ENCODE results near the gene MORN4. TPM values are rescaled to one million over a fixed set of nuclear protein-coding genes. Genes with fewer than 3 reads are reported as not detected.

Gene MORN4
- total and polyA plus RNA-seq, 9 of the 15 experiments (the other 6 are each of a cell fraction or from before 2014, with no cell fraction given) = 8.3 to 23.9 (median 11.7) TPM

DNA sequence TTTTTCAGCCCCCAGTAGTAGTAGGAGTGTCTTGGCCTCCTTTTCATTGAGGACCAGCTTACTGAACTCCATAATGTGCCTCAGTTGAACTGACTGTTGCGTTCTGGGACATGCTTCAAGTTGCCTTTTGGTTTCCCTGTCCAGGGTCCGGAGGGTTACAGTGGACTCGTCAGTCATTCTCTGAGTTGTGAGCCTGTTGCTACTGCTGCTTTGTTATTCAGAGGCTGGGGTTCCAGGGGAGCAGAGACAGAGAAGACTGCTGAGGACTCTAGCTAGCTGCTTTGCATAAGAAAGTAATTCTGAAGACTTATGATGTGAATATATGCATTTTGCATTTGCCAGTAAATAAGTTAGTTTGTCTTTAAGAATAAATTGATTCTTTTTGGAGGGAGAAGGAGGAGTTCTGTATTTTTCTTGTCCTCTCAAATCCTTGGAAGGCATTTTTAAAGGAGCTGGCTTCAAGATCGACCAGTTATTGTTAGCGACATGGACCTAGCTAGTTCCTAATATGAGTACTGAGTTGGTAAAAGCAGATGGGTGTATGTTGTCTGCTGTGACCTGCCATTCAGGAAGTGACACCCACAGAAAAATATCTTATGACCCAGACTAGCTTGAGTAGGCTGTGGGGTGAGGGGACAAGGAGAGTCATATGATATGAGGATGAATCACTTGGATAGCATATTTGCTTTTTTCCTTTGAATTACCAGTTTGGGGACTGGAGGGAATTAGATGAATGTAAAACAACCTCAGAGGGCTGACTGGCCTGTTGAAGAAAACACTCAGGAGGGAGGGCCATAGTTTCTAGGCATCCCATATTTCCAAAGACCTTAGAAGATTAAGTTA lies 15.5 kb upstream of the MORN4 start (continued):
- TF ChIP-seq XRCC5 (IDR thresholded peaks at IDR 0.05; ENCODE audit: low read depth, low read length) (no peak), ZNF239 (CRISPR knock-in tag; IDR thresholded peaks at IDR 0.05) (no peak), PHB (CRISPR knock-in tag; IDR thresholded peaks at IDR 0.05) (no peak), MTA3 (IDR thresholded peaks at IDR 0.05; ENCODE audit: borderline replicate concordance) (no peak; the same call in 1 of the 2 replicates), CCAR2 (IDR thresholded peaks at IDR 0.05; ENCODE audit: low read depth, low read length) (no peak), SIRT6 (IDR thresholded peaks at IDR 0.05; ENCODE audit: low read depth, low read length) (no peak), ZZZ3 (IDR thresholded peaks at IDR 0.05) (no peak), ZNF79 (CRISPR knock-in tag; IDR thresholded peaks at IDR 0.05; ENCODE audit: low read depth) (no peak), GABPB1 (CRISPR knock-in tag; IDR thresholded peaks at IDR 0.05) (no peak; the same call in 1 of the 2 replicates), MAFF (IDR thresholded peaks at IDR 0.05; ENCODE audit: low read length) (no peak), ZC3H8 (IDR thresholded peaks at IDR 0.05) (no peak), POLR2A (conservative IDR thresholded peaks at IDR 0.05) (no peak)
- TF ChIP-seq, protein P1, sequence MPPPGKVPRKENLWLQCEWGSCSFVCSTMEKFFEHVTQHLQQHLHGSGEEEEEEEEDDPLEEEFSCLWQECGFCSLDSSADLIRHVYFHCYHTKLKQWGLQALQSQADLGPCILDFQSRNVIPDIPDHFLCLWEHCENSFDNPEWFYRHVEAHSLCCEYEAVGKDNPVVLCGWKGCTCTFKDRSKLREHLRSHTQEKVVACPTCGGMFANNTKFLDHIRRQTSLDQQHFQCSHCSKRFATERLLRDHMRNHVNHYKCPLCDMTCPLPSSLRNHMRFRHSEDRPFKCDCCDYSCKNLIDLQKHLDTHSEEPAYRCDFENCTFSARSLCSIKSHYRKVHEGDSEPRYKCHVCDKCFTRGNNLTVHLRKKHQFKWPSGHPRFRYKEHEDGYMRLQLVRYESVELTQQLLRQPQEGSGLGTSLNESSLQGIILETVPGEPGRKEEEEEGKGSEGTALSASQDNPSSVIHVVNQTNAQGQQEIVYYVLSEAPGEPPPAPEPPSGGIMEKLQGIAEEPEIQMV (tag; conservative IDR thresholded peaks at IDR 0.05; ENCODE audit: low read depth) = no peak; the same call in 1 of the 2 replicates
- TF ChIP-seq, protein P2, sequence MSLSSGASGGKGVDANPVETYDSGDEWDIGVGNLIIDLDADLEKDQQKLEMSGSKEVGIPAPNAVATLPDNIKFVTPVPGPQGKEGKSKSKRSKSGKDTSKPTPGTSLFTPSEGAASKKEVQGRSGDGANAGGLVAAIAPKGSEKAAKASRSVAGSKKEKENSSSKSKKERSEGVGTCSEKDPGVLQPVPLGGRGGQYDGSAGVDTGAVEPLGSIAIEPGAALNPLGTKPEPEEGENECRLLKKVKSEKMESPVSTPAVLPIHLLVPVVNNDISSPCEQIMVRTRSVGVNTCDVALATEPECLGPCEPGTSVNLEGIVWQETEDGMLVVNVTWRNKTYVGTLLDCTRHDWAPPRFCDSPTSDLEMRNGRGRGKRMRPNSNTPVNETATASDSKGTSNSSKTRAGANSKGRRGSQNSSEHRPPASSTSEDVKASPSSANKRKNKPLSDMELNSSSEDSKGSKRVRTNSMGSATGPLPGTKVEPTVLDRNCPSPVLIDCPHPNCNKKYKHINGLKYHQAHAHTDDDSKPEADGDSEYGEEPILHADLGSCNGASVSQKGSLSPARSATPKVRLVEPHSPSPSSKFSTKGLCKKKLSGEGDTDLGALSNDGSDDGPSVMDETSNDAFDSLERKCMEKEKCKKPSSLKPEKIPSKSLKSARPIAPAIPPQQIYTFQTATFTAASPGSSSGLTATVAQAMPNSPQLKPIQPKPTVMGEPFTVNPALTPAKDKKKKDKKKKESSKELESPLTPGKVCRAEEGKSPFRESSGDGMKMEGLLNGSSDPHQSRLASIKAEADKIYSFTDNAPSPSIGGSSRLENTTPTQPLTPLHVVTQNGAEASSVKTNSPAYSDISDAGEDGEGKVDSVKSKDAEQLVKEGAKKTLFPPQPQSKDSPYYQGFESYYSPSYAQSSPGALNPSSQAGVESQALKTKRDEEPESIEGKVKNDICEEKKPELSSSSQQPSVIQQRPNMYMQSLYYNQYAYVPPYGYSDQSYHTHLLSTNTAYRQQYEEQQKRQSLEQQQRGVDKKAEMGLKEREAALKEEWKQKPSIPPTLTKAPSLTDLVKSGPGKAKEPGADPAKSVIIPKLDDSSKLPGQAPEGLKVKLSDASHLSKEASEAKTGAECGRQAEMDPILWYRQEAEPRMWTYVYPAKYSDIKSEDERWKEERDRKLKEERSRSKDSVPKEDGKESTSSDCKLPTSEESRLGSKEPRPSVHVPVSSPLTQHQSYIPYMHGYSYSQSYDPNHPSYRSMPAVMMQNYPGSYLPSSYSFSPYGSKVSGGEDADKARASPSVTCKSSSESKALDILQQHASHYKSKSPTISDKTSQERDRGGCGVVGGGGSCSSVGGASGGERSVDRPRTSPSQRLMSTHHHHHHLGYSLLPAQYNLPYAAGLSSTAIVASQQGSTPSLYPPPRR (CRISPR knock-in tag; IDR thresholded peaks at IDR 0.05; ENCODE audit: borderline replicate concordance) = no peak
- TF ChIP-seq, protein P3, sequence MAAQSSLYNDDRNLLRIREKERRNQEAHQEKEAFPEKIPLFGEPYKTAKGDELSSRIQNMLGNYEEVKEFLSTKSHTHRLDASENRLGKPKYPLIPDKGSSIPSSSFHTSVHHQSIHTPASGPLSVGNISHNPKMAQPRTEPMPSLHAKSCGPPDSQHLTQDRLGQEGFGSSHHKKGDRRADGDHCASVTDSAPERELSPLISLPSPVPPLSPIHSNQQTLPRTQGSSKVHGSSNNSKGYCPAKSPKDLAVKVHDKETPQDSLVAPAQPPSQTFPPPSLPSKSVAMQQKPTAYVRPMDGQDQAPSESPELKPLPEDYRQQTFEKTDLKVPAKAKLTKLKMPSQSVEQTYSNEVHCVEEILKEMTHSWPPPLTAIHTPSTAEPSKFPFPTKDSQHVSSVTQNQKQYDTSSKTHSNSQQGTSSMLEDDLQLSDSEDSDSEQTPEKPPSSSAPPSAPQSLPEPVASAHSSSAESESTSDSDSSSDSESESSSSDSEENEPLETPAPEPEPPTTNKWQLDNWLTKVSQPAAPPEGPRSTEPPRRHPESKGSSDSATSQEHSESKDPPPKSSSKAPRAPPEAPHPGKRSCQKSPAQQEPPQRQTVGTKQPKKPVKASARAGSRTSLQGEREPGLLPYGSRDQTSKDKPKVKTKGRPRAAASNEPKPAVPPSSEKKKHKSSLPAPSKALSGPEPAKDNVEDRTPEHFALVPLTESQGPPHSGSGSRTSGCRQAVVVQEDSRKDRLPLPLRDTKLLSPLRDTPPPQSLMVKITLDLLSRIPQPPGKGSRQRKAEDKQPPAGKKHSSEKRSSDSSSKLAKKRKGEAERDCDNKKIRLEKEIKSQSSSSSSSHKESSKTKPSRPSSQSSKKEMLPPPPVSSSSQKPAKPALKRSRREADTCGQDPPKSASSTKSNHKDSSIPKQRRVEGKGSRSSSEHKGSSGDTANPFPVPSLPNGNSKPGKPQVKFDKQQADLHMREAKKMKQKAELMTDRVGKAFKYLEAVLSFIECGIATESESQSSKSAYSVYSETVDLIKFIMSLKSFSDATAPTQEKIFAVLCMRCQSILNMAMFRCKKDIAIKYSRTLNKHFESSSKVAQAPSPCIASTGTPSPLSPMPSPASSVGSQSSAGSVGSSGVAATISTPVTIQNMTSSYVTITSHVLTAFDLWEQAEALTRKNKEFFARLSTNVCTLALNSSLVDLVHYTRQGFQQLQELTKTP (IDR thresholded peaks at IDR 0.05; ENCODE audit: low read depth in 1 of 2, partially characterized antibody in 2 of 2) = peak in 1 of 2 experiments; percentile 57
- TF ChIP-seq, protein P4, sequence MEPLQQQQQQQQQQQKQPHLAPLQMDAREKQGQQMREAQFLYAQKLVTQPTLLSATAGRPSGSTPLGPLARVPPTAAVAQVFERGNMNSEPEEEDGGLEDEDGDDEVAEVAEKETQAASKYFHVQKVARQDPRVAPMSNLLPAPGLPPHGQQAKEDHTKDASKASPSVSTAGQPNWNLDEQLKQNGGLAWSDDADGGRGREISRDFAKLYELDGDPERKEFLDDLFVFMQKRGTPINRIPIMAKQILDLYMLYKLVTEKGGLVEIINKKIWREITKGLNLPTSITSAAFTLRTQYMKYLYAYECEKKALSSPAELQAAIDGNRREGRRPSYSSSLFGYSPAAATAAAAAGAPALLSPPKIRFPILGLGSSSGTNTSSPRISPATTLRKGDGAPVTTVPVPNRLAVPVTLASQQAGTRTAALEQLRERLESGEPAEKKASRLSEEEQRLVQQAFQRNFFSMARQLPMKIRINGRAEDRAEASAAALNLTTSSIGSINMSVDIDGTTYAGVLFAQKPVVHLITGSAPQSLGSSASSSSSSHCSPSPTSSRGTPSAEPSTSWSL (CRISPR knock-in tag; IDR thresholded peaks at IDR 0.05; ENCODE audit: borderline replicate concordance) = no peak
